B cell (primary cell): ENCODE data around the gene PPP1R3E.

Experiments
- EZH2 ChIP-seq: IDR thresholded peaks from 2 replicates; pipeline ENCODE4 v1.6.1; 2012; ENCODE audit warnings: borderline replicate concordance, low read depth, mild to moderate bottlenecking, moderate library complexity, low read length; ENCODE audit not compliant: insufficient read depth, poor library complexity, severe bottlenecking
- TF ChIP-seq, protein P1 (sequence below): fragments of 200-600 bp; IDR thresholded peaks from one replicate; pipeline ENCODE4 v1.8.0; 2022; ENCODE audit warnings: antibody characterized with exemption, mild to moderate bottlenecking

DNA sequence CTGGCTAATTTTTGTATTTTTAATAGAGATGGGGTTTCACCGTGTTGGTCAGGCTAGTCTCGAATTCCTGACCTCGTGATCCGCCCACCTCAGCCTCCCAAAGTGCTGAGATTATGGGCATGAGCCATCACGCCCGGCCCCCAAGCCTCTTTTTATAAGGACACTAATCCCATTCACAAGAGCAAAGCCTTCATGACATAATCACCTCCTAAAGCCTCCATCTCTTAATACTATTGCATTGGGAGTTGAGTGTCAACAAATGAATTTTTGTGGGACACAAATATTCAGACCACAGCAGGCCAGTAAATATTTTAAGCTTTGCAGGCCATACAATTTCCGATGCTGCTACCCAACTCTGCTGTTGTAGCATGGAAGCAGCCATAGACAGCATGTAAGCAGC, 54.1 kb downstream of the PPP1R3E start:
- TF ChIP-seq, protein P1, sequence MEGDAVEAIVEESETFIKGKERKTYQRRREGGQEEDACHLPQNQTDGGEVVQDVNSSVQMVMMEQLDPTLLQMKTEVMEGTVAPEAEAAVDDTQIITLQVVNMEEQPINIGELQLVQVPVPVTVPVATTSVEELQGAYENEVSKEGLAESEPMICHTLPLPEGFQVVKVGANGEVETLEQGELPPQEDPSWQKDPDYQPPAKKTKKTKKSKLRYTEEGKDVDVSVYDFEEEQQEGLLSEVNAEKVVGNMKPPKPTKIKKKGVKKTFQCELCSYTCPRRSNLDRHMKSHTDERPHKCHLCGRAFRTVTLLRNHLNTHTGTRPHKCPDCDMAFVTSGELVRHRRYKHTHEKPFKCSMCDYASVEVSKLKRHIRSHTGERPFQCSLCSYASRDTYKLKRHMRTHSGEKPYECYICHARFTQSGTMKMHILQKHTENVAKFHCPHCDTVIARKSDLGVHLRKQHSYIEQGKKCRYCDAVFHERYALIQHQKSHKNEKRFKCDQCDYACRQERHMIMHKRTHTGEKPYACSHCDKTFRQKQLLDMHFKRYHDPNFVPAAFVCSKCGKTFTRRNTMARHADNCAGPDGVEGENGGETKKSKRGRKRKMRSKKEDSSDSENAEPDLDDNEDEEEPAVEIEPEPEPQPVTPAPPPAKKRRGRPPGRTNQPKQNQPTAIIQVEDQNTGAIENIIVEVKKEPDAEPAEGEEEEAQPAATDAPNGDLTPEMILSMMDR: no peak
- no peak for TF ChIP-seq EZH2
